ENCODE results near the gene EDN1.
A peak's percentile ranks its signal among the peaks of the same experiment; 100 is the strongest.

EDN1 gene

DNA sequence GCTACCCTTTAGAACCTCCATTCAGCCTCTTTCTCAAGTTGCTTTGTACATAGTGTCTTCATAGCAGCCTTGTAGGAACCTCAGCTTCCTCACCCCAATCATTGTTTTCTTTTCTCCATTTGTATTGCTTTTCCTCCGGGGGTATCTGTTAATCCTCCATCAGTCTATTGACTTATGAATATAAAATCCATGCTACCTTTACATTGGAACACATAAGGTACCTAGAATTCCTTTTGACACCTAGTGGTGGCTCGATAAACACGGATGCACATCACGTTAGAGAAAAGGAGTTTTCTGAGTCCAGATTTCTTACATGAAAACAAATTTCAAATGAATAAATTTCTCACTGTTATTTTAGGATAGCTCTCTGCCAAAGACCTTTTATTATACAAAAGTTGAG lies 6.3 kb upstream of the EDN1 start:
- Histone ChIP-seq H3K27me3 (no peaks in the 10 kb centered on the region), H3K4me3 (no peak overlapping the region), H3K4me1 (peaks cover 0 to 34% (median 2%) of the 10 kb centered on the region in 4 donors), H3K27ac (no peak overlapping the region), H3K9me3 (no peaks in the 10 kb centered on the region), H3K36me3 (no peaks in the 10 kb centered on the region)
- DNase-seq: no peak
- intact Hi-C loops (cut with DNase I; ENCODE audit: low total_unique reads): no loop called here
- TF ChIP-seq, protein P1, sequence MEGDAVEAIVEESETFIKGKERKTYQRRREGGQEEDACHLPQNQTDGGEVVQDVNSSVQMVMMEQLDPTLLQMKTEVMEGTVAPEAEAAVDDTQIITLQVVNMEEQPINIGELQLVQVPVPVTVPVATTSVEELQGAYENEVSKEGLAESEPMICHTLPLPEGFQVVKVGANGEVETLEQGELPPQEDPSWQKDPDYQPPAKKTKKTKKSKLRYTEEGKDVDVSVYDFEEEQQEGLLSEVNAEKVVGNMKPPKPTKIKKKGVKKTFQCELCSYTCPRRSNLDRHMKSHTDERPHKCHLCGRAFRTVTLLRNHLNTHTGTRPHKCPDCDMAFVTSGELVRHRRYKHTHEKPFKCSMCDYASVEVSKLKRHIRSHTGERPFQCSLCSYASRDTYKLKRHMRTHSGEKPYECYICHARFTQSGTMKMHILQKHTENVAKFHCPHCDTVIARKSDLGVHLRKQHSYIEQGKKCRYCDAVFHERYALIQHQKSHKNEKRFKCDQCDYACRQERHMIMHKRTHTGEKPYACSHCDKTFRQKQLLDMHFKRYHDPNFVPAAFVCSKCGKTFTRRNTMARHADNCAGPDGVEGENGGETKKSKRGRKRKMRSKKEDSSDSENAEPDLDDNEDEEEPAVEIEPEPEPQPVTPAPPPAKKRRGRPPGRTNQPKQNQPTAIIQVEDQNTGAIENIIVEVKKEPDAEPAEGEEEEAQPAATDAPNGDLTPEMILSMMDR (IDR thresholded peaks at IDR 0.05): no peak

DNA sequence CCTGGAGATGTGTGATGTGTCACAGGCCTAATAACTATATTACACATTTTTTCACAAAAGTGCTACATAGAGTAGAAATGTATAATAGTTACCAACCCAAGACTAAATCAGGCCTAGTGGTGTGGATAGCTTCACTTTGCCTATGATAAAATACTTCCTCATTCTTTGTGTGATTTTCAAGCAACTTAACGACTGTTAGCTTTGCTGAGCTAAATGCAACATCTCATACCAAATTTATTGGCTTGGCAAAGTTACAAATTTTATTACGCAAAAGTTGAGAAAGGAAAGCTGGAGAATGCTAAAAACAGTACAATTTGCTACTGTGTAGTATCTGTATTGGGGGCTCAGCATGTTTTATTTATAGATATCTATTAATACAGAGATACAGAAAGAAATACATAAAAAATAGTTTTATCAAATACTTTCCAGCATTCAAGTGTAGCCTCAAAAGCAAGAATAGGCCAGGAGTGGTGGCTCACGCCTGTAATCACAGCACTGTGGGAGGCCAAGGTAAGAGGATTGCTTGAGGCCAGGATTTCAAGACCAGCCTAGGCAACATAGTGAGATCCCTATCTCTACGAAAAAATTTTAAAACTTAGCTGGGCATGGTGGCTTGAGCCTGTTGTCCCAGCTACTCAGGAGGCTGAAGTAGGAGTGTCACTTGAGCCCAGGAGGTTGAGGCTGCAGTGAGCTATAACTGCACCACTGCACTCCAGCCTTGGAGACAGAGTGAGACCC lies 3.6 kb upstream of the EDN1 start:
- Histone ChIP-seq H3K36me3 (no peaks in the 10 kb centered on the region), H3K27ac (peak overlapping the region in 1 of 2 donors; percentile 25), H3K9me3 (no peaks in the 10 kb centered on the region), H3K4me1 (peaks cover 0 to 40% (median 12%) of the 10 kb centered on the region in 4 donors), H3K4me3 (no peak overlapping the region), H3K27me3 (no peaks in the 10 kb centered on the region)
- no peak for DNase-seq
- TF ChIP-seq, protein P1 (IDR thresholded peaks at IDR 0.05): no peak
- intact Hi-C loops (cut with DNase I; ENCODE audit: low total_unique reads): no loop called here

DNA sequence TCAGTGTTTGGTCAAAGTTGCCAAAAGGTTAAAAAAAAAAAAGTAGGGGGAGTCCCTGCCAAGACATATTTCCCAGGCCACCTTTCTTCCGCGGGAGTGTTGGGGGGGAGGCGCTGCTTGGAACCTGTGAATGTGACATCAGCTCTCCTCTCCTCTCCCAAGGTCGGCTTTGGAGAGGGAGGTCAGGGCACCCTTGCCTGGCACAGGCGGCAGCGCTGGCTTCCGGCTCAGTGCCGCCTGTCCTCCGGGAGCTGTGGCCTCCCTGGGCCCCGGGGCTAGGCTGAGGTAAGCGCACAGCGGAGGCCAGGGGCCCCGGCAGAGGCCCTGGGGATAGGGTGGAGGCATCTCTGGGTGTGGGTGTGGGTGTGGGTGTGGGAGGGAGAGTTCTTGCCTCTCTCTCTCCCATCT lies 1.9 kb upstream of the EDN1 start:
- no peak for DNase-seq
- H3K27me3 ChIP-seq: no peaks in the 10 kb centered on the region
- peaks cover 0 to 42% (median 27%) of the 10 kb centered on the region in 4 donors for H3K4me1 ChIP-seq
- no peak overlapping the region for H3K4me3 ChIP-seq
- no peaks in the 10 kb centered on the region for H3K36me3 ChIP-seq
- H3K9me3 ChIP-seq: no peaks in the 10 kb centered on the region
- peak overlapping the region; percentile 16 to 17 for H3K27ac ChIP-seq
- TF ChIP-seq, protein P1 (IDR thresholded peaks at IDR 0.05): no peak
- intact Hi-C loops (cut with DNase I; ENCODE audit: low total_unique reads): no loop called here

DNA sequence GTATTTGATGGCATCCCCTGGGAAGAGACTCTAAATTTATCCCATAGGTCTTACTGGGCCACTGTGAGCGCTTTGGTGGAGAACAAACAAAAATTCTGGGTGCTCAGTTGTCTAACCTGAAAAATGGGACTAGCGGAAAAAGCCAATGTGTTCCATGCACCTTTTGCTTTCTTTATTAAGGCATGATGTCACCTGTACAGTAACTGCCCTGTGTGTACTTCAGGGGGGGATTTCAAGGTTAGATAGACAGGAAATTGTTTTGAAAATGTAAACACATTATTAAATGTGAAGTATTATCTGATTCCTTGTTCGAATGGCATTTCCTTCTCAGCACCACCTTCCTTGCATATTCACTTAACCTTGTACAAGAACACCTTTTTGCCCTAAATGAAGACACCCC lies 1.2 kb upstream of the EDN1 start:
- DNase-seq: no peak
- no peak overlapping the region for H3K4me3 ChIP-seq
- intact Hi-C loops (cut with DNase I; ENCODE audit: low total_unique reads): no loop called here
- H3K9me3 ChIP-seq: no peaks in the 10 kb centered on the region
- no peaks in the 10 kb centered on the region for H3K36me3 ChIP-seq
- no peaks in the 10 kb centered on the region for H3K27me3 ChIP-seq
- peaks cover 0 to 48% (median 33%) of the 10 kb centered on the region in 4 donors for H3K4me1 ChIP-seq
- H3K27ac ChIP-seq: peak overlapping the region in 1 of 2 donors; percentile 17
- TF ChIP-seq, protein P1 (IDR thresholded peaks at IDR 0.05): no peak

DNA sequence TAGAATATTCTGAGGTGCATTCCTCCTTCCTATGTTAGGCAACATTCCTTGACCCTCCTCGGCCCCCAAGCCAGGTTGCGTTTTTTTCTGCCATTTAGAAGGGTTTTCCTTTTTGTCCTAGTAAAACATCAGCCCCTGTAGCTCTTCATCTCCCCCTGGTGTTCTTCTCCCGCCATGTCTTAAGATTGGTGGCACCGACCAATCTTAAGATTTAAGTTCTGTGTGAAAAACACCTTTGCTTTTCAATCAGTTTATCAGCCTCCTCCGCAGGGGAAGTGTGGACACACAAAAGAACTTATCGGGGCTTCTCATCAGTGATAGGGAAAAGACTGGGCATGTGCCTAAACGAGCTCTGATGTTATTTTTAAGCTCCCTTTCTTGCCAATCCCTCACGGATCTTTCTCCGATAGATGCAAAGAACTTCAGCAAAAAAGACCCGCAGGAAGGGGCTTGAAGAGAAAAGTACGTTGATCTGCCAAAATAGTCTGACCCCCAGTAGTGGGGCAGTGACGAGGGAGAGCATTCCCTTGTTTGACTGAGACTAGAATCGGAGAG lies 719 bp upstream of the EDN1 start:
- TF ChIP-seq, protein P1 (IDR thresholded peaks at IDR 0.05): peak; percentile 66 to 75
- no peaks in the 10 kb centered on the region for H3K9me3 ChIP-seq
- peak overlapping the region; percentile 50 to 64 for H3K27ac ChIP-seq
- peak overlapping the region; percentile 54 to 55 for H3K4me3 ChIP-seq
- intact Hi-C loops (cut with DNase I; ENCODE audit: low total_unique reads): no loop called here
- H3K4me1 ChIP-seq: peaks cover 0 to 53% (median 38%) of the 10 kb centered on the region in 4 donors
- no peaks in the 10 kb centered on the region for H3K36me3 ChIP-seq
- DNase-seq: peak in 1 of 2 donors; percentile 58
- no peaks in the 10 kb centered on the region for H3K27me3 ChIP-seq
